Smooth muscle cell (in vitro differentiated cells): Measurements from ENCODE around the gene EYS. TPM values are rescaled to one million over a fixed set of nuclear protein-coding genes. Genes with fewer than 3 reads are reported as not detected.
"Not testable (repeated sequence)": the region's sequence is repeated elsewhere in the genome, so short reads cannot be mapped to it uniquely, and the experiment has no call there.

Source experiments
- DNase-seq: peaks from one replicate; lab custom pipeline; 2025; ENCODE audit not compliant: unreplicated experiment; lab: John Stamatoyannopoulos, UW
- H2AFZ ChIP-seq: fragments of 200-600 bp; sonication (generic); 2 replicates; pipeline ENCODE4 v1.6.0; 2016; ENCODE audit warnings: antibody characterized with exemption, low read depth, mild to moderate bottlenecking
- H3F3A ChIP-seq: fragments of 200-600 bp; sonication (generic); 2 replicates; pipeline ENCODE4 v1.6.0; 2017; ENCODE audit warnings: antibody characterized with exemption, low read depth
- H3K27ac ChIP-seq: fragments of 200-600 bp; sonication (generic); 2 replicates; pipeline ENCODE4 v1.5.1; 2016; ENCODE audit warnings: low read depth, mild to moderate bottlenecking
- H3K27me3 ChIP-seq: fragments of 200-600 bp; sonication (generic); 2 replicates; pipeline ENCODE4 v1.6.1; 2016; ENCODE audit warnings: low read depth, mild to moderate bottlenecking
- H3K36me3 ChIP-seq: fragments of 200-600 bp; sonication (generic); 2 replicates; pipeline ENCODE4 v1.5.1; 2016; ENCODE audit warnings: low read depth
- H3K4me1 ChIP-seq: fragments of 200-600 bp; sonication (generic); 2 replicates; pipeline ENCODE4 v1.5.1; 2016; ENCODE audit warnings: low read depth
- H3K4me2 ChIP-seq: fragments of 200-600 bp; sonication (generic); 2 replicates; pipeline ENCODE4 v1.6.0; 2016; ENCODE audit warnings: mild to moderate bottlenecking
- H3K4me3 ChIP-seq: fragments of 200-600 bp; sonication (generic); 2 replicates; pipeline ENCODE4 v1.5.1; 2016; ENCODE audit warnings: mild to moderate bottlenecking
- H3K79me2 ChIP-seq: fragments of 200-600 bp; sonication (generic); 2 replicates; pipeline ENCODE4 v1.6.0; 2016; ENCODE audit warnings: low read depth, mild to moderate bottlenecking
- H3K9ac ChIP-seq: fragments of 200-600 bp; sonication (generic); 2 replicates; pipeline ENCODE4 v1.6.0; 2016; ENCODE audit warnings: low read depth
- H3K9me3 ChIP-seq: fragments of 200-600 bp; sonication (generic); replicated peaks from 2 replicates; pipeline ENCODE4 v1.5.1; 2016; ENCODE audit warnings: low read depth
- H4K20me1 ChIP-seq: fragments of 200-600 bp; sonication (generic); 2 replicates; pipeline ENCODE4 v1.6.0; 2016; ENCODE audit warnings: low read depth
- CTCF ChIP-seq: fragments of 200-600 bp; sonication (generic); IDR thresholded peaks from 2 replicates; pipeline ENCODE4 v1.5.1; 2017; ENCODE audit warnings: borderline replicate concordance, mild to moderate bottlenecking, antibody characterized with exemption; ENCODE audit not compliant: insufficient read depth, poor library complexity, severe bottlenecking
- WGBS: methylation state at CpG from one replicate; pipeline ENCODE4 v1.1.7; 2016; ENCODE audit warnings: low lambda C conversion rate; 5-methylcytosine and 5-hydroxymethylcytosine counted together
- polyA plus RNA-seq: library from polyadenylated mRNA; unstranded; fragments of >200 nt; fragmentation: Nextera tagmentation; extraction: Ambion mirVana; gene quantifications from 2 replicates; pipeline ENCODE4 v1.2.1, GENCODE V29; 2016
- total RNA-seq: library from RNA; depleted of rRNA; stranded (reverse); fragments of >200 nt; gene quantifications from 2 replicates; pipeline ENCODE4 v1.2.3, GENCODE V29; 2014

Gene EYS
- total and polyA plus RNA-seq, 2 experiments from 2014 or later: 0.07 to 0.18 TPM

DNA sequence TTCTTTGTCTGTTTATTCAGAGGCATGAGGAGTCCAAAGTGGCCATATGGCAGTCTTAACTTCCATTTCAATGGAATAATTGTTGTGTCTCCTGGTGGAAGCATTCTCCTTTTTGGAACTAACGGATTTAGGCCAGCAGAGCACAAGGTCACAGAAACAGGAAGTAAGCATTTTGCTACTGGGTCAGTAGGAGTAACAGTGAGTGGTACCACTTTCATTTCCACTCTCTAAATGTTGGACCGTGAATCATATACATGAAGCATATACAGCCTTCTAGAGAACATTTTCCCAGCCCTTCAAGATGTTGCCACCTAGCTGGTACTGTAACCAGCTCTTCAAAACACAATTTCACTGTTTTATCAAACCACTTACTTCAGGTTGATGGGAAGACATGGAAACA is 182.8 kb downstream of the EYS start:
- no peaks in the 10 kb centered on the region for H3K79me2 ChIP-seq
- H3K36me3 ChIP-seq: no peaks in the 10 kb centered on the region
- H3K27ac ChIP-seq: no peak overlapping the region
- TF ChIP-seq CTCF: no peak
- no peaks in the 10 kb centered on the region for H3F3A ChIP-seq
- H2AFZ ChIP-seq: no peak overlapping the region
- H3K4me3 ChIP-seq: no peak overlapping the region
- no peak overlapping the region for H3K4me2 ChIP-seq
- H3K9me3 ChIP-seq: no peaks in the 10 kb centered on the region
- DNase-seq: no peak
- no peaks in the 10 kb centered on the region for H3K4me1 ChIP-seq
- H3K27me3 ChIP-seq: no peaks in the 10 kb centered on the region
- no peak overlapping the region for H3K9ac ChIP-seq
- H4K20me1 ChIP-seq: no peaks in the 10 kb centered on the region
- WGBS: 91% methylated on average over 2 of the region's 2 CpGs

GRCh38 chr6:65505736-65506135 is 201.3 kb downstream of the EYS start:
- H3K4me3 ChIP-seq: no peak overlapping the region
- H4K20me1 ChIP-seq: no peaks in the 10 kb centered on the region
- no peak overlapping the region for H3K27ac ChIP-seq
- no peak for DNase-seq
- H3K9ac ChIP-seq: no peak overlapping the region
- no peak overlapping the region for H3K4me2 ChIP-seq
- 75% methylated on average over 4 of the region's 4 CpGs for WGBS
- TF ChIP-seq CTCF: no peak
- no peaks in the 10 kb centered on the region for H3K27me3 ChIP-seq
- no peaks in the 10 kb centered on the region for H3K4me1 ChIP-seq
- H3F3A ChIP-seq: no peaks in the 10 kb centered on the region
- no peaks in the 10 kb centered on the region for H3K9me3 ChIP-seq
- H3K79me2 ChIP-seq: no peaks in the 10 kb centered on the region
- H2AFZ ChIP-seq: no peak overlapping the region
- no peaks in the 10 kb centered on the region for H3K36me3 ChIP-seq

GRCh38 chr6:65501045-65501444 is 206.0 kb downstream of the EYS start:
- 82% methylated on average over 2 of the region's 2 CpGs for WGBS
- no peaks in the 10 kb centered on the region for H4K20me1 ChIP-seq

DNA sequence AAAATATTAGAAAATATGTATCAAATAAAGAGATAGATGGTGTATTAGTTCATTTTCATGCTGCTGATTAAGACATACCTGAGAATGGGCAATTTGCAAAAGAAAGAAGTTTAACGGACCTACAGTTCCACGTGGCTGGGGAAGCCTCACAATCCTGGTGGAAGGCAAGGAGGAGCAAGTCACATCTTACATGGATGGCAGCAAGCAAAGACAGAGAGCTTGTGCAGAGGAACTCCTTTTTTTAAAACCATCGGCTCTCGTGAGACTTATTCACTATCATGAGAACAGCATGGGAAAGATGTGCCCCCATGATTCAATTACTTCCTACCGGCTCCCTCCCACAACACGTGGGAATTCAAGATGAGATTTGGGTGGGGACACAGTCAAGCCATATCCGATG is 223.4 kb downstream of the EYS start:
- not testable (repeated sequence) for H3K27ac ChIP-seq, H3K9ac ChIP-seq, H3K79me2 ChIP-seq, H3K36me3 ChIP-seq, DNase-seq, H3K4me1 ChIP-seq, H2AFZ ChIP-seq, H3K4me3 ChIP-seq, H3F3A ChIP-seq, H3K27me3 ChIP-seq, H3K9me3 ChIP-seq, H4K20me1 ChIP-seq, H3K4me2 ChIP-seq
- WGBS: 87% methylated on average over 7 of the region's 7 CpGs

More at GRCh38 chr6:65501045-65501444, 206.0 kb downstream of the EYS start:
- no peak overlapping the region for H2AFZ ChIP-seq
- no peak for DNase-seq
- H3K27ac ChIP-seq: no peak overlapping the region
- no peak overlapping the region for H3K4me3 ChIP-seq
- H3K4me1 ChIP-seq: no peaks in the 10 kb centered on the region
- H3K79me2 ChIP-seq: no peaks in the 10 kb centered on the region
- H3K36me3 ChIP-seq: no peaks in the 10 kb centered on the region
- H3K4me2 ChIP-seq: no peak overlapping the region
- no peaks in the 10 kb centered on the region for H3K27me3 ChIP-seq
- H3K9me3 ChIP-seq: no peaks in the 10 kb centered on the region
- TF ChIP-seq CTCF: no peak
- H3K9ac ChIP-seq: no peak overlapping the region
- no peaks in the 10 kb centered on the region for H3F3A ChIP-seq
